CD8-positive, alpha-beta memory T cell (primary cell): ENCODE measurements around the gene DSTN. TPM values are rescaled to one million over a fixed set of nuclear protein-coding genes. Genes with fewer than 3 reads are reported as not detected.

Experiments
- CTCF ChIA-PET: fragments of 350-600 bp; sonication (Branson Sonifier 250); formaldehyde crosslinking; loops from one replicate; lab custom pipeline; 2021; ENCODE audit warnings: antibody characterized with exemption; lab: Charles Lee
- POLR2A ChIA-PET: fragments of 350-600 bp; sonication (Branson Sonifier 250); formaldehyde crosslinking; loops from one replicate; lab custom pipeline; 2021; ENCODE audit warnings: antibody characterized with exemption; lab: Charles Lee
- DNase-seq, 5 donors: peaks; one replicate each; pipeline versions ENCODE4 v3.0.0 to v3.0.0-alpha.2; 2020 to 2022; ENCODE audit warnings: mixed read lengths in 1 of 5
- H3K27ac ChIP-seq: one replicate; pipeline ENCODE4 v1.7.0; 2013; ENCODE audit warnings: low read depth, mild to moderate bottlenecking, low read length, moderate library complexity
- H3K27me3 ChIP-seq: 2 replicates; pipeline ENCODE4 v1.7.0; 2013; ENCODE audit warnings: low read length, mild to moderate bottlenecking; ENCODE audit not compliant: insufficient read depth, poor library complexity, severe bottlenecking
- H3K36me3 ChIP-seq: 2 replicates; pipeline ENCODE4 v1.7.0; 2013; ENCODE audit warnings: mild to moderate bottlenecking, low read length, moderate library complexity; ENCODE audit not compliant: insufficient read depth
- H3K4me1 ChIP-seq: 2 replicates; pipeline ENCODE4 v1.7.0; 2013; ENCODE audit warnings: mild to moderate bottlenecking, low read length, moderate library complexity; ENCODE audit not compliant: insufficient read depth
- H3K4me3 ChIP-seq: 2 replicates; pipeline ENCODE4 v1.7.0; 2013; ENCODE audit warnings: mild to moderate bottlenecking, low read length
- H3K9me3 ChIP-seq: 2 replicates; pipeline ENCODE4 v1.7.0; 2013; ENCODE audit warnings: mild to moderate bottlenecking, low read length
- H3K27ac Mint-ChIP-seq, 8 donors: one replicate each; pipeline ENCODE4 v1.8.0; 2020 to 2021; ENCODE audit warnings: mixed read lengths in 8 of 8, mild to moderate bottlenecking in 6 of 8, inconsistent platforms in 3 of 8, moderate library complexity in 3 of 8
- H3K27me3 Mint-ChIP-seq, 2 donors: one replicate each; pipeline ENCODE4 v1.8.0; 2020 to 2021; ENCODE audit warnings: mixed read lengths in 2 of 2, mild to moderate bottlenecking in 1 of 2, moderate library complexity in 1 of 2
- H3K36me3 Mint-ChIP-seq, 3 donors: one replicate each; pipeline ENCODE4 v1.8.0; 2020 to 2021; ENCODE audit warnings: mixed read lengths in 3 of 3, inconsistent platforms in 1 of 3, mild to moderate bottlenecking in 1 of 3
- H3K4me1 Mint-ChIP-seq, 3 donors: one replicate each; pipeline ENCODE4 v1.8.0; 2020 to 2021; ENCODE audit warnings: mixed read lengths in 3 of 3, inconsistent platforms in 1 of 3, mild to moderate bottlenecking in 1 of 3
- H3K4me3 Mint-ChIP-seq, 7 donors: one replicate each; pipeline ENCODE4 v1.8.0; 2020 to 2021; ENCODE audit warnings: mixed read lengths in 7 of 7, mild to moderate bottlenecking in 6 of 7, moderate library complexity in 4 of 7, inconsistent platforms in 2 of 7
- H3K9me3 Mint-ChIP-seq, 5 donors: one replicate each; pipeline ENCODE4 v1.8.0; 2020 to 2022; ENCODE audit warnings: mixed read lengths in 5 of 5, mild to moderate bottlenecking in 3 of 5, moderate library complexity in 2 of 5, inconsistent platforms in 1 of 5
- polyA plus RNA-seq: library from polyadenylated mRNA; unstranded; fragments of 300-500 nt; fragmentation: Illumina TruSeq; gene quantifications from one replicate; pipeline ENCODE4 v1.2.3, GENCODE V29; 2021
- total RNA-seq, 2 experiments: library from RNA; stranded (reverse); gene quantifications; one replicate each; pipeline ENCODE4 v1.2.3, GENCODE V29; 2021

DSTN gene
- total and polyA plus RNA-seq, 3 experiments from 2014 or later: 66.4 to 135 (median 66.9) TPM

GRCh38 chr20:17636523-17637412, 66.9 kb downstream of the DSTN start:
- Histone ChIP-seq H3K27ac (no peak overlapping the region), H3K9me3 (no peaks in the 10 kb centered on the region), H3K4me1 (no peaks in the 10 kb centered on the region), H3K36me3 (no peaks in the 10 kb centered on the region), H3K4me3 (no peak overlapping the region), H3K27me3 (no peaks in the 10 kb centered on the region)
- H3K4me1 Mint-ChIP-seq: no peaks in the 10 kb centered on the region
- no peaks in the 10 kb centered on the region for H3K27me3 Mint-ChIP-seq
- H3K36me3 Mint-ChIP-seq: peaks cover 0 to 70% (median 7%) of the 10 kb centered on the region in 3 donors
- ChIA-PET CTCF (interaction anchor here (2.0 kb wide), 1 partner anchor 46 kb away, joined by 4 read pairs; the partner anchor contains the start of gene RRBP1), POLR2A (no interaction called here)
- no peak overlapping the region for H3K4me3 Mint-ChIP-seq
- no peaks in the 10 kb centered on the region for H3K9me3 Mint-ChIP-seq
- no peak for DNase-seq
- peak overlapping the region in 1 of 8 donors; percentile 84 for H3K27ac Mint-ChIP-seq

- H3K27ac Mint-ChIP-seq: no peak overlapping the region
- no peak overlapping the region for H3K27ac ChIP-seq
- no peak overlapping the region for H3K4me3 ChIP-seq
- DNase-seq: no peak
- no peak overlapping the region for H3K4me3 Mint-ChIP-seq
- H3K9me3 Mint-ChIP-seq: no peaks in the 10 kb centered on the region
- H3K36me3 Mint-ChIP-seq: peaks cover 0 to 68% (median 6%) of the 10 kb centered on the region in 3 donors
- no peaks in the 10 kb centered on the region for H3K36me3 ChIP-seq
- H3K27me3 Mint-ChIP-seq: no peaks in the 10 kb centered on the region
- H3K27me3 ChIP-seq: no peaks in the 10 kb centered on the region
- H3K9me3 ChIP-seq: no peaks in the 10 kb centered on the region
- H3K4me1 Mint-ChIP-seq: no peaks in the 10 kb centered on the region
- ChIA-PET CTCF (interaction anchor here (2.0 kb wide), 1 partner anchor 45 kb away, joined by 4 read pairs; the partner anchor contains the start of gene RRBP1), POLR2A (no interaction called here)
- H3K4me1 ChIP-seq: no peaks in the 10 kb centered on the region
Observed at GRCh38 chr20:17637413-17637780, 67.5 kb downstream of the DSTN start.

GRCh38 chr20:17637985-17638640, 68.2 kb downstream of the DSTN start:
- Histone ChIP-seq H3K27me3 (no peaks in the 10 kb centered on the region), H3K4me3 (no peak overlapping the region), H3K36me3 (no peaks in the 10 kb centered on the region), H3K27ac (no peak overlapping the region), H3K4me1 (no peaks in the 10 kb centered on the region), H3K9me3 (no peaks in the 10 kb centered on the region)
- H3K4me3 Mint-ChIP-seq: no peak overlapping the region
- H3K36me3 Mint-ChIP-seq: peaks cover 0 to 67% (median 5%) of the 10 kb centered on the region in 3 donors
- no peaks in the 10 kb centered on the region for H3K4me1 Mint-ChIP-seq
- no peaks in the 10 kb centered on the region for H3K27me3 Mint-ChIP-seq
- no peak for DNase-seq
- no peak overlapping the region for H3K27ac Mint-ChIP-seq
- POLR2A ChIA-PET: no interaction called here
- CTCF ChIA-PET: no interaction called here
- no peaks in the 10 kb centered on the region for H3K9me3 Mint-ChIP-seq

- DNase-seq: no peak
- no peak overlapping the region for H3K27ac ChIP-seq
- H3K4me1 ChIP-seq: no peaks in the 10 kb centered on the region
- H3K36me3 ChIP-seq: no peaks in the 10 kb centered on the region
- H3K27ac Mint-ChIP-seq: peak overlapping the region in 1 of 8 donors; percentile 63
- ChIA-PET POLR2A (no interaction called here), CTCF (no interaction called here)
- H3K36me3 Mint-ChIP-seq: peaks cover 0 to 65% (median 2%) of the 10 kb centered on the region in 3 donors
- H3K27me3 Mint-ChIP-seq: no peaks in the 10 kb centered on the region
- no peaks in the 10 kb centered on the region for H3K9me3 Mint-ChIP-seq
- no peaks in the 10 kb centered on the region for H3K27me3 ChIP-seq
- H3K9me3 ChIP-seq: no peaks in the 10 kb centered on the region
- H3K4me1 Mint-ChIP-seq: no peaks in the 10 kb centered on the region
- no peak overlapping the region for H3K4me3 Mint-ChIP-seq
- no peak overlapping the region for H3K4me3 ChIP-seq
Observed at GRCh38 chr20:17638835-17639407, 69.0 kb downstream of the DSTN start.

GRCh38 chr20:17640146-17640874, 70.4 kb downstream of the DSTN start:
- no peak overlapping the region for H3K27ac ChIP-seq
- Mint-ChIP-seq H3K9me3 (no peaks in the 10 kb centered on the region), H3K4me1 (peaks cover 0 to 2% (median 0%) of the 10 kb centered on the region in 3 donors), H3K27me3 (no peaks in the 10 kb centered on the region), H3K4me3 (no peak overlapping the region), H3K36me3 (peaks cover 0 to 52% (median 2%) of the 10 kb centered on the region in 3 donors), H3K27ac (no peak overlapping the region)
- no peaks in the 10 kb centered on the region for H3K9me3 ChIP-seq
- no peaks in the 10 kb centered on the region for H3K27me3 ChIP-seq
- no peaks in the 10 kb centered on the region for H3K36me3 ChIP-seq
- DNase-seq: no peak
- ChIA-PET POLR2A (no interaction called here), CTCF (no interaction called here)
- no peak overlapping the region for H3K4me3 ChIP-seq
- no peaks in the 10 kb centered on the region for H3K4me1 ChIP-seq

- Histone ChIP-seq H3K27me3 (no peaks in the 10 kb centered on the region), H3K9me3 (no peaks in the 10 kb centered on the region), H3K4me1 (no peaks in the 10 kb centered on the region), H3K36me3 (no peaks in the 10 kb centered on the region), H3K4me3 (no peak overlapping the region), H3K27ac (no peak overlapping the region)
- H3K27ac Mint-ChIP-seq: no peak overlapping the region
- H3K27me3 Mint-ChIP-seq: no peaks in the 10 kb centered on the region
- no peak overlapping the region for H3K4me3 Mint-ChIP-seq
- H3K4me1 Mint-ChIP-seq: peaks cover 0 to 2% (median 0%) of the 10 kb centered on the region in 3 donors
- peaks cover 0 to 46% (median 2%) of the 10 kb centered on the region in 3 donors for H3K36me3 Mint-ChIP-seq
- POLR2A ChIA-PET: no interaction called here
- no peaks in the 10 kb centered on the region for H3K9me3 Mint-ChIP-seq
- DNase-seq: no peak
- CTCF ChIA-PET: no interaction called here
Observed at GRCh38 chr20:17640875-17641378, 71.1 kb downstream of the DSTN start.

- no peaks in the 10 kb centered on the region for H3K27me3 Mint-ChIP-seq
- H3K4me3 Mint-ChIP-seq: no peak overlapping the region
- H3K9me3 Mint-ChIP-seq: no peaks in the 10 kb centered on the region
- DNase-seq: no peak
- H3K27ac Mint-ChIP-seq: peak overlapping the region in 1 of 8 donors; percentile 10
- ChIA-PET POLR2A (no interaction called here), CTCF (no interaction called here)
- H3K4me3 ChIP-seq: no peak overlapping the region
- H3K27ac ChIP-seq: no peak overlapping the region
- H3K27me3 ChIP-seq: no peaks in the 10 kb centered on the region
- no peaks in the 10 kb centered on the region for H3K4me1 ChIP-seq
- H3K36me3 ChIP-seq: no peaks in the 10 kb centered on the region
- H3K9me3 ChIP-seq: no peaks in the 10 kb centered on the region
- peaks cover 0 to 5% (median 3%) of the 10 kb centered on the region in 3 donors for H3K4me1 Mint-ChIP-seq
- H3K36me3 Mint-ChIP-seq: peaks cover 0 to 41% (median 2%) of the 10 kb centered on the region in 3 donors
Observed at GRCh38 chr20:17641520-17641964, 71.7 kb downstream of the DSTN start.
